T47D (cell line): ENCODE results near the gene AGPAT1.
"Not testable (repeated sequence)": the region's sequence is repeated elsewhere in the genome, so short reads cannot be mapped to it uniquely, and the experiment has no call there.

Experiments
- DNase-seq, 2 experiments: peaks; one replicate each; pipeline versions ENCODE4 v3.0.0 to v3.0.0-alpha.2; 2011 to 2012; ENCODE audit warnings: low read depth in 1 of 2, low spot score in 1 of 2
- JUND ChIP-seq: IDR thresholded peaks from 2 replicates; pipeline ENCODE4 v1.6.1; 2012; ENCODE audit warnings: low read depth
- in situ Hi-C: cut with HindIII; loops from 2 replicates; pipeline ENCODE4 v1.10.0; 2016; ENCODE audit warnings: low sequenced_read_pairs, low pct_unique_long_range_greater_than_20kb

The AGPAT1 gene

GRCh38 chr6:32151181-32151862 lies 24.6 kb downstream of the AGPAT1 start:
- TF ChIP-seq JUND = no peak
- no peak for DNase-seq
- in situ Hi-C loops = no loop called here

- DNase-seq = no peak
- in situ Hi-C loops = no loop called here
- no peak for TF ChIP-seq JUND
Measured at GRCh38 chr6:32149932-32150870, 25.7 kb downstream of the AGPAT1 start.

- TF ChIP-seq JUND = no peak
- in situ Hi-C loops = no loop called here
Measured at GRCh38 chr6:32149092-32149755, 26.7 kb downstream of the AGPAT1 start.

GRCh38 chr6:32148289-32149091 lies 27.4 kb downstream of the AGPAT1 start:
- no peak for TF ChIP-seq JUND
- DNase-seq = no peak
- in situ Hi-C loops = no loop called here

More at GRCh38 chr6:32149092-32149755, 26.7 kb downstream of the AGPAT1 start:
- no peak for DNase-seq

- TF ChIP-seq JUND = no peak
- DNase-seq = no peak
- in situ Hi-C loops = no loop called here
Measured at GRCh38 chr6:32147401-32148132, 28.3 kb downstream of the AGPAT1 start.

- DNase-seq = no peak
- no peak for TF ChIP-seq JUND
Measured at GRCh38 chr6:32146687-32147086, 29.2 kb downstream of the AGPAT1 start.

GRCh38 chr6:32146287-32146686 lies 29.6 kb downstream of the AGPAT1 start:
- no peak for TF ChIP-seq JUND
- no peak for DNase-seq
- in situ Hi-C loops = no loop called here

More at GRCh38 chr6:32146687-32147086, 29.2 kb downstream of the AGPAT1 start:
- in situ Hi-C loops = no loop called here

GRCh38 chr6:32144238-32144637 lies 31.6 kb downstream of the AGPAT1 start:
- DNase-seq, in situ Hi-C loops: not testable (repeated sequence)

GRCh38 chr6:32140420-32141046 lies 35.4 kb downstream of the AGPAT1 start:
- no peak for TF ChIP-seq JUND
- no peak for DNase-seq
- in situ Hi-C loops = no loop called here

- TF ChIP-seq JUND = no peak
- DNase-seq = no peak
- in situ Hi-C loops = no loop called here
Measured at GRCh38 chr6:32139590-32139989, 36.3 kb downstream of the AGPAT1 start.

GRCh38 chr6:32137454-32137853 lies 38.4 kb downstream of the AGPAT1 start:
- in situ Hi-C loops = no loop called here
- TF ChIP-seq JUND = no peak
- DNase-seq = no peak

GRCh38 chr6:32133786-32134185 lies 42.1 kb downstream of the AGPAT1 start:
- no peak for TF ChIP-seq JUND
- in situ Hi-C loops = no loop called here

More at GRCh38 chr6:32133786-32134185, 42.1 kb downstream of the AGPAT1 start:
- no peak for DNase-seq
